Subcutaneous adipose tissue (tissue), 4 donors: ENCODE data around the gene TLL2. TPM values are rescaled to one million over a fixed set of nuclear protein-coding genes. Genes with fewer than 3 reads are reported as not detected.

ENCODE experiments used
- total RNA-seq, 4 donors: library from RNA; depleted of rRNA; stranded (reverse); fragments of >200 nt; gene quantifications; one replicate each; pipeline ENCODE4 v1.1.0, GENCODE V29; 2016
- TF ChIP-seq, protein P1 (sequence below): fragments of 450-650 bp; IDR thresholded peaks from one replicate; pipeline ENCODE4 v1.5.1; 2016; ENCODE audit warnings: low read depth, mild to moderate bottlenecking, control low read depth, antibody characterized with exemption, moderate library complexity

The TLL2 gene
- total RNA-seq, 4 donors from 2014 or later: not detected

GRCh38 chr10:96431211-96431970 is 82.3 kb downstream of the TLL2 start:
- TF ChIP-seq, protein P1, sequence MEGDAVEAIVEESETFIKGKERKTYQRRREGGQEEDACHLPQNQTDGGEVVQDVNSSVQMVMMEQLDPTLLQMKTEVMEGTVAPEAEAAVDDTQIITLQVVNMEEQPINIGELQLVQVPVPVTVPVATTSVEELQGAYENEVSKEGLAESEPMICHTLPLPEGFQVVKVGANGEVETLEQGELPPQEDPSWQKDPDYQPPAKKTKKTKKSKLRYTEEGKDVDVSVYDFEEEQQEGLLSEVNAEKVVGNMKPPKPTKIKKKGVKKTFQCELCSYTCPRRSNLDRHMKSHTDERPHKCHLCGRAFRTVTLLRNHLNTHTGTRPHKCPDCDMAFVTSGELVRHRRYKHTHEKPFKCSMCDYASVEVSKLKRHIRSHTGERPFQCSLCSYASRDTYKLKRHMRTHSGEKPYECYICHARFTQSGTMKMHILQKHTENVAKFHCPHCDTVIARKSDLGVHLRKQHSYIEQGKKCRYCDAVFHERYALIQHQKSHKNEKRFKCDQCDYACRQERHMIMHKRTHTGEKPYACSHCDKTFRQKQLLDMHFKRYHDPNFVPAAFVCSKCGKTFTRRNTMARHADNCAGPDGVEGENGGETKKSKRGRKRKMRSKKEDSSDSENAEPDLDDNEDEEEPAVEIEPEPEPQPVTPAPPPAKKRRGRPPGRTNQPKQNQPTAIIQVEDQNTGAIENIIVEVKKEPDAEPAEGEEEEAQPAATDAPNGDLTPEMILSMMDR: no peak

GRCh38 chr10:96427291-96427690 is 86.4 kb downstream of the TLL2 start:
- TF ChIP-seq, protein P1: no peak

GRCh38 chr10:96422525-96422924 is 91.2 kb downstream of the TLL2 start:
- TF ChIP-seq, protein P1: no peak

DNA sequence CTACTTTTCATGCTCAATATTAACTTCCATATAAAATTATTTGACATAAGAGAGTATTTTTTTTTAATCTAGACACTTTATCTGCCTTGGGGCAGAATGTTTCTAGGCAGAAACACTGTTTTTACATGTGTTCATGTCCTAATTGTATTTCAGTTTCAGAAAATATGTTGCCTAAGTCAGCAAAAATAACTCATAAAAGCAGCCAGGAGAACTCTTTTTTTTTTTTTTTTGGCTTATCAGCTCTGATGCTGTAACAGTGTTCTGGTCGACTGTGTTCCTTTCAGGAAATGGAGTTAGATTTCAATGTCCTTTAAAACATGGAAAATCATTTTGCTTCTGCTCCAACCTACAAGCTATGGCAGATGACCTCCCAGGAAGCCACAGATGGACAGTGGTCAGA is 91.7 kb downstream of the TLL2 start:
- TF ChIP-seq, protein P1: no peak

- TF ChIP-seq, protein P1: no peak
Measured at GRCh38 chr10:96420228-96421009, 93.3 kb downstream of the TLL2 start.

GRCh38 chr10:96419351-96419750 is 94.4 kb downstream of the TLL2 start:
- TF ChIP-seq, protein P1: no peak

DNA sequence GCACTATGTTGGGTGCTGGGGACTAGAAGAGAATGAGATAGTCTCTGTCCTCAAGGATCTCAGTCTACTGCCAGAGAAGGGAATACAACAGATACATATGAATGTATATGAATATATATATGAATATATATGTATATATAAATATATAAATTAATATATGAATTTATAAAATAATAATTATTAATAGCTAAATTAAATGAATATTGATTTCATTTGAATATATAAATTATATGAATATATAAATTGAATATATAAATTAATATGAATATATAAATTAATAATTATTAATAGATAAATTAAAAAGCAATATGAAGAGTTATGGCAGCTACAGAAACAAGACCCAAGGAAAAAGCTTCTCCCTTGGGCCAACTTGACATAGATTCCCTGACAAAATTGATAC is 95.1 kb downstream of the TLL2 start:
- TF ChIP-seq, protein P1: no peak
